ENCODE measurements around the gene SCARB2.

DNA sequence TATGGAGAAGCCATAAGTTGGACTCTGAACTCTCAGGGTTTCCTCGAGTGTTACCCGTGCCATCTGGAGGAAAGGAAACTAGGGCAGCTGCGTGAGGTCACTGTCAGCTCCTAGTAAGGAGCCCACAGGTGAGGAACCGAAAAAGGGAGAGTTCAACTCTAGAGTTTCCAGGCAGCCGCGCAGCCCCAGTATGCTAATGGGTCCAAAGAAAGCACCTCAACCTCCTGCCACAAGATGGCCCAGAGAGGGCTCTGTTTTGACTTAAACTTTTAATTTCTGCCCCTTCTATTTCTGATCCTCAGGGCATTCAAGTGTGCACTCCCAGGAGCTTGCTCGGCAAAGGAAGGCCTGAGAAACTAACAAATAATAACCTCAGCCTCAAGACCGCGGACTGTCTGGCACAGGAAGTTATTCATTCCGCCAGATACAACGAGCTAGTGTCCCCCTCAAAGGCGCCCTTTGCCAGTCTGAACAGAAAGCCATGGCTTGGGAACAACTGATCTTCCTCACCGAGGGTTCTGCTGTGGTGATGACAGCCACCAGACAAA is 13.9 kb downstream of the SCARB2 start:
- no peak for TF ChIP-seq POLR2AphosphoS5 (IDR thresholded peaks at IDR 0.05; ENCODE audit: low read depth)
- TF ChIP-seq CTCF (conservative IDR thresholded peaks at IDR 0.05; ENCODE audit: low read depth in 2 of 2): peak; percentile 33
- no peak for TF ChIP-seq REST (IDR thresholded peaks at IDR 0.05; ENCODE audit: unreplicated experiment)
- no peak for TF ChIP-seq EZH2phosphoT487 (IDR thresholded peaks at IDR 0.05; ENCODE audit: unreplicated experiment)
- TF ChIP-seq EZH2 (IDR thresholded peaks at IDR 0.05; ENCODE audit: low read depth, unreplicated experiment): no peak
- TF ChIP-seq ZNF114 (CRISPR knock-in tag; IDR thresholded peaks at IDR 0.05): no peak
- TF ChIP-seq JUNB (IDR thresholded peaks at IDR 0.05; ENCODE audit: unreplicated experiment): no peak
- TF ChIP-seq, protein P1, sequence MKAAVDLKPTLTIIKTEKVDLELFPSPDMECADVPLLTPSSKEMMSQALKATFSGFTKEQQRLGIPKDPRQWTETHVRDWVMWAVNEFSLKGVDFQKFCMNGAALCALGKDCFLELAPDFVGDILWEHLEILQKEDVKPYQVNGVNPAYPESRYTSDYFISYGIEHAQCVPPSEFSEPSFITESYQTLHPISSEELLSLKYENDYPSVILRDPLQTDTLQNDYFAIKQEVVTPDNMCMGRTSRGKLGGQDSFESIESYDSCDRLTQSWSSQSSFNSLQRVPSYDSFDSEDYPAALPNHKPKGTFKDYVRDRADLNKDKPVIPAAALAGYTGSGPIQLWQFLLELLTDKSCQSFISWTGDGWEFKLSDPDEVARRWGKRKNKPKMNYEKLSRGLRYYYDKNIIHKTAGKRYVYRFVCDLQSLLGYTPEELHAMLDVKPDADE (IDR thresholded peaks at IDR 0.05): no peak
- TF ChIP-seq CREB1 (CRISPR knock-in tag; IDR thresholded peaks at IDR 0.05; ENCODE audit: low read depth): no peak
- TF ChIP-seq ZNF462 (CRISPR knock-in tag; IDR thresholded peaks at IDR 0.05): no peak
- TF ChIP-seq NANOG (IDR thresholded peaks at IDR 0.05; ENCODE audit: borderline replicate concordance): no peak
- TF ChIP-seq ZNF331 (CRISPR knock-in tag; IDR thresholded peaks at IDR 0.05; ENCODE audit: low read depth): no peak
- no peak for TF ChIP-seq STAT1 (IDR thresholded peaks at IDR 0.05; ENCODE audit: unreplicated experiment)
